A549 (cell line): ENCODE data around the gene FRMD6. TPM values are rescaled to one million over a fixed set of nuclear protein-coding genes. Genes with fewer than 3 reads are reported as not detected.
A peak's percentile ranks its signal among the peaks of the same experiment; 100 is the strongest.

Source experiments
- ATAC-seq, 2 experiments: fragments of 200-7000 bp in 1 of 2; fragments of >200 bp in 1 of 2; cut with Nextera tagmentation in 1 of 2; cut with Tn5 transposase in 1 of 2; 3 replicates each; pipeline versions ENCODE4 v1.8.0 to v1.9.1; 2018 to 2020; ENCODE audit warnings: mild to moderate bottlenecking in 1 of 2, moderate library complexity in 1 of 2
- CTCF ChIA-PET: fragments of 300-600 bp; sonication (Branson Sonifier 250); formaldehyde crosslinking; extraction: SDS; loops from one replicate; lab custom pipeline; 2021; ENCODE audit warnings: antibody characterized with exemption, inconsistent platforms; lab: Yijun Ruan, JAX
- POLR2A ChIA-PET: fragments of 350-600 bp; formaldehyde crosslinking; extraction: SDS; loops from one replicate; lab custom pipeline; 2021; ENCODE audit warnings: antibody characterized with exemption, inconsistent platforms; lab: Yijun Ruan, JAX
- DNase-seq, 2 experiments: peaks; one replicate each; pipeline versions ENCODE4 v3.0.0 to v3.0.0-alpha.2; 2011 to 2016; ENCODE audit warnings: low read depth in 1 of 2, low spot score in 1 of 2
- FAIRE-seq: peaks from 2 replicates; lab custom pipeline; 2011; peaks lifted over from hg19 to GRCh38; lab: Jason Lieb, UNC
- H3K27ac ChIP-seq, 2 experiments: fragments of >200 bp; sonication (Bioruptor Twin); formaldehyde crosslinking; 3 replicates each; pipeline ENCODE4 v1.5.1; 2016 to 2017
- H3K4me1 ChIP-seq: fragments of >200 bp; sonication (Bioruptor Twin); formaldehyde crosslinking; 3 replicates; pipeline ENCODE4 v1.6.1; 2016
- H3K4me2 ChIP-seq: fragments of >200 bp; sonication (Bioruptor Twin); formaldehyde crosslinking; 3 replicates; pipeline ENCODE4 v1.6.1; 2016
- H3K4me3 ChIP-seq: fragments of >200 bp; sonication (Bioruptor Twin); formaldehyde crosslinking; 3 replicates; pipeline ENCODE4 v1.5.1; 2016
- H3K9me3 ChIP-seq: fragments of >200 bp; sonication (Bioruptor Twin); formaldehyde crosslinking; 3 replicates; pipeline ENCODE4 v1.6.1; 2016
- BHLHE40 ChIP-seq: IDR thresholded peaks from 2 replicates; pipeline ENCODE4 v1.6.1; 2012; ENCODE audit warnings: low read depth, low read length, inconsistent platforms
- CBX2 ChIP-seq: fragments of 200-600 bp; sonication (generic); IDR thresholded peaks from 2 replicates; pipeline ENCODE4 v1.6.1; 2016; ENCODE audit warnings: low read depth, mild to moderate bottlenecking, borderline replicate concordance
- CBX8 ChIP-seq: fragments of 200-600 bp; sonication (generic); IDR thresholded peaks from 2 replicates; pipeline ENCODE4 v1.6.1; 2016
- CHD4 ChIP-seq: fragments of 200-600 bp; sonication (generic); IDR thresholded peaks from 2 replicates; pipeline ENCODE4 v1.6.1; 2016; ENCODE audit warnings: antibody characterized with exemption, mild to moderate bottlenecking, borderline replicate concordance
- E2F6 ChIP-seq: IDR thresholded peaks from 2 replicates; pipeline ENCODE4 v1.6.1; 2012; ENCODE audit warnings: low read depth, borderline replicate concordance
- FOSB ChIP-seq: fragments of 250-450 bp; sonication (Bioruptor Pico); IDR thresholded peaks from 2 replicates; pipeline ENCODE4 v1.5.0; 2020; ENCODE audit warnings: mild to moderate bottlenecking, moderate library complexity
- GATA3 ChIP-seq: IDR thresholded peaks from 2 replicates; pipeline ENCODE4 v1.6.1; 2012; ENCODE audit warnings: borderline replicate concordance
- HDAC2 ChIP-seq: fragments of 200-600 bp; sonication (generic); IDR thresholded peaks from 2 replicates; pipeline ENCODE4 v1.6.1; 2016
- HEYL ChIP-seq: fragments of 250-450 bp; sonication (Bioruptor Pico); IDR thresholded peaks from 2 replicates; pipeline ENCODE4 v1.8.0; 2021; ENCODE audit warnings: mild to moderate bottlenecking, moderate library complexity
- HMGXB4 ChIP-seq: fragments of 250-450 bp; sonication (Bioruptor Pico); IDR thresholded peaks from 2 replicates; pipeline ENCODE4 v1.5.0; 2021; ENCODE audit warnings: mild to moderate bottlenecking, moderate library complexity, borderline replicate concordance
- HOXA7 ChIP-seq: fragments of 250-450 bp; sonication (Bioruptor Pico); IDR thresholded peaks from 2 replicates; pipeline ENCODE4 v1.5.0; 2020; ENCODE audit warnings: mild to moderate bottlenecking, moderate library complexity
- HOXB13 ChIP-seq: fragments of 250-450 bp; sonication (Bioruptor Pico); IDR thresholded peaks from 2 replicates; pipeline ENCODE4 v1.5.0; 2020; ENCODE audit warnings: low read depth, mild to moderate bottlenecking, moderate library complexity
- JUN ChIP-seq, 2 experiments: fragments of >200 bp; sonication (Bioruptor Twin); formaldehyde crosslinking; IDR thresholded peaks; 2 replicates in 1 of 2; 3 replicates in 1 of 2; pipeline ENCODE4 v1.6.1; 2016 to 2017
- KDM5A ChIP-seq: fragments of 200-600 bp; sonication (generic); IDR thresholded peaks from 2 replicates; pipeline ENCODE4 v1.6.1; 2016; ENCODE audit warnings: antibody characterized with exemption, mild to moderate bottlenecking
- MAZ ChIP-seq: fragments of 150-350 bp; IDR thresholded peaks from 2 replicates; pipeline ENCODE4 v1.6.1; 2014; ENCODE audit warnings: antibody characterized with exemption, low read depth, low read length, borderline replicate concordance
- MYC ChIP-seq: IDR thresholded peaks from 2 replicates; pipeline ENCODE4 v1.6.1; 2012; ENCODE audit warnings: mild to moderate bottlenecking, inconsistent platforms, low read length, improper control_type of control experiment, borderline replicate concordance
- NFE2L2 ChIP-seq: fragments of 150-350 bp; conservative IDR thresholded peaks from 2 replicates; pipeline ENCODE4 v1.6.1; 2014; ENCODE audit warnings: low read length
- NR3C1 ChIP-seq: fragments of >200 bp; sonication (Bioruptor Twin); formaldehyde crosslinking; IDR thresholded peaks from 3 replicates; pipeline ENCODE4 v1.6.1; 2017
- POLR2A ChIP-seq: IDR thresholded peaks from 2 replicates; pipeline ENCODE4 v1.6.1; 2012; ENCODE audit warnings: mild to moderate bottlenecking, low read length
- RARB ChIP-seq: fragments of 250-450 bp; sonication (Bioruptor Pico); IDR thresholded peaks from 2 replicates; pipeline ENCODE4 v1.8.0; 2021; ENCODE audit warnings: mild to moderate bottlenecking, moderate library complexity
- SMC3 ChIP-seq: fragments of >200 bp; sonication (Bioruptor Twin); formaldehyde crosslinking; IDR thresholded peaks from 3 replicates; pipeline ENCODE4 v1.6.1; 2018; ENCODE audit warnings: inconsistent platforms
- ZFP36 ChIP-seq: fragments of 450-650 bp; IDR thresholded peaks from 2 replicates; pipeline ENCODE4 v1.6.1; 2014; ENCODE audit warnings: borderline replicate concordance; ENCODE audit not compliant: partially characterized antibody
- ZSCAN20 ChIP-seq: fragments of 250-450 bp; sonication (Bioruptor Pico); IDR thresholded peaks from 2 replicates; pipeline ENCODE4 v1.8.0; 2022; ENCODE audit warnings: mild to moderate bottlenecking, moderate library complexity
- WGBS: methylation state at CpG from one replicate; pipeline ENCODE4 v1.1.6; 2017; ENCODE audit errors: missing lambda C conversion rate; 5-methylcytosine and 5-hydroxymethylcytosine counted together
- polyA plus RNA-seq, 4 experiments: library from polyadenylated mRNA; depleted of rRNA in 3 of 4; stranded (reverse); fragments of >200 nt; fragmentation: RNase III in 1 of 4; extraction: RNeasy Plus Mini Kit Qiagen cat#74134 plus additional on column Dnase treatment in 1 of 4; gene quantifications; 2 replicates in 3 of 4; 3 replicates in 1 of 4; pipeline ENCODE4 v1.2.3, GENCODE V29; 2011 to 2017
- TF ChIP-seq, protein P1 (sequence below): fragments of >200 bp; sonication (Bioruptor Twin); formaldehyde crosslinking; IDR thresholded peaks from 3 replicates; pipeline ENCODE4 v1.5.1; 2016
- TF ChIP-seq, protein P2 (sequence below): fragments of 150-350 bp; IDR thresholded peaks from 2 replicates; pipeline ENCODE4 v1.6.1; 2014; ENCODE audit warnings: low read depth, mild to moderate bottlenecking, low read length

FRMD6 gene
- polyA plus RNA-seq, 2 of the 4 experiments (the other 2 are of a cell fraction): 18.8 to 23.1 TPM

DNA sequence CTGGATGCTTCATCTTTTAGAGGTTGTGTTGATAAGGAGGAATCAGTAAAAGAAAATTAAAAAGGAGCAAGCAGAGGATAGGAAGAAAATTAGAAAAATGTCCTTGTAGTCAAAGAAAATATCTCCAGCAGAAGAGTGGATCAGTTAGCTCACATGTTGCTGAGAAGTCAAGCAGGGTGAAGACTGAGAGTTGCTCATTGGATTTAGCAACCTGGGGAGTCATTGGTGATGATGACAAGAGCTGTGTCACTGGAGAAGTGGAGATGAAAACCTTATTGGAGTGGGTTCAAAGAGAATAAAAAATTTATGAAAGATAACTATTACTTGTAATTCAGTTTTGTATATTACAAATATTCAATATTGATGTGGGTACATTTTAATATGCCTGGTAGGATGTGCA, 9.8 kb downstream of the FRMD6 start (continued):
- TF ChIP-seq POLR2A: no peak

- FAIRE-seq (peak; percentile 43), ATAC-seq (no peak), DNase-seq (no peak)
- TF ChIP-seq KDM5A (no peak), ZSCAN20 (CRISPR knock-in tag) (no peak), ZFP36 (no peak), HEYL (no peak), FOSB (no peak), E2F6 (no peak), RARB (CRISPR knock-in tag) (no peak), HMGXB4 (CRISPR knock-in tag) (no peak), GATA3 (no peak), CBX2 (no peak), MYC (no peak), HOXA7 (CRISPR knock-in tag) (no peak), NR3C1 (no peak), HDAC2 (no peak), HOXB13 (no peak), CHD4 (no peak)
- Histone ChIP-seq H3K4me3 (no peak overlapping the region), H3K4me2 (no peak overlapping the region), H3K27ac (no peak overlapping the region), H3K4me1 (no peaks in the 10 kb centered on the region), H3K9me3 (no peaks in the 10 kb centered on the region)
- CTCF ChIA-PET: interaction anchor here (2.1 to 4.5 kb wide), 4 partner anchors 11 to 380 kb away, joined by 6 to 21 read pairs (median 18); partner anchors contain the start of gene FRMD6
- WGBS: 82% methylated on average over 5 of the region's 5 CpGs
- POLR2A ChIA-PET: no interaction called here
Observed at GRCh38 chr14:51663783-51664326, 12.1 kb downstream of the FRMD6 start.

DNA sequence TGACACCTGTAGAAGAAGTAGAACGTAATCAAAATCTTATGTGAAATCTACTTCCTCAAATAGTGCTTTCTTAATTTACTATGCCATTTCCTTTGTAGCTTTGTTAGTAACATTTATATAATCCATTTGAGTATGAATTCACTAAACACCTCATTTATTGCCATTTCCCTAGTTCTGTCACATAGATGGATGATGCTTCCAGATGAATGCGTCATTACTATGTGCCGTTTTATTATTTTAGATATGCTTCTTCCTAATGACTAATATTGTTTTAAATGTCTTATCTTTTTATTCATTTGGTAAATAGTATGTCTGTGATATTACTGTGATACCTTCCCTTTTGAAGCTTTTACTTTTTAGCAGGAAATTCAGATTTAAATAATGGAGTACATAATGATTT, 14.4 kb downstream of the FRMD6 start:
- no peaks in the 10 kb centered on the region for H3K4me1 ChIP-seq
- no peak for FAIRE-seq
- POLR2A ChIA-PET: no interaction called here

More for the DNA sequence above, 14.4 kb downstream of the FRMD6 start:
- 94% methylated on average over 3 of the region's 3 CpGs for WGBS
- H3K4me2 ChIP-seq: no peak overlapping the region
- ATAC-seq: no peak
- no peak for TF ChIP-seq BHLHE40
- TF ChIP-seq CBX2: no peak
- TF ChIP-seq CBX8: no peak
- TF ChIP-seq, protein P1, sequence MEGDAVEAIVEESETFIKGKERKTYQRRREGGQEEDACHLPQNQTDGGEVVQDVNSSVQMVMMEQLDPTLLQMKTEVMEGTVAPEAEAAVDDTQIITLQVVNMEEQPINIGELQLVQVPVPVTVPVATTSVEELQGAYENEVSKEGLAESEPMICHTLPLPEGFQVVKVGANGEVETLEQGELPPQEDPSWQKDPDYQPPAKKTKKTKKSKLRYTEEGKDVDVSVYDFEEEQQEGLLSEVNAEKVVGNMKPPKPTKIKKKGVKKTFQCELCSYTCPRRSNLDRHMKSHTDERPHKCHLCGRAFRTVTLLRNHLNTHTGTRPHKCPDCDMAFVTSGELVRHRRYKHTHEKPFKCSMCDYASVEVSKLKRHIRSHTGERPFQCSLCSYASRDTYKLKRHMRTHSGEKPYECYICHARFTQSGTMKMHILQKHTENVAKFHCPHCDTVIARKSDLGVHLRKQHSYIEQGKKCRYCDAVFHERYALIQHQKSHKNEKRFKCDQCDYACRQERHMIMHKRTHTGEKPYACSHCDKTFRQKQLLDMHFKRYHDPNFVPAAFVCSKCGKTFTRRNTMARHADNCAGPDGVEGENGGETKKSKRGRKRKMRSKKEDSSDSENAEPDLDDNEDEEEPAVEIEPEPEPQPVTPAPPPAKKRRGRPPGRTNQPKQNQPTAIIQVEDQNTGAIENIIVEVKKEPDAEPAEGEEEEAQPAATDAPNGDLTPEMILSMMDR: no peak
- TF ChIP-seq, protein P2, sequence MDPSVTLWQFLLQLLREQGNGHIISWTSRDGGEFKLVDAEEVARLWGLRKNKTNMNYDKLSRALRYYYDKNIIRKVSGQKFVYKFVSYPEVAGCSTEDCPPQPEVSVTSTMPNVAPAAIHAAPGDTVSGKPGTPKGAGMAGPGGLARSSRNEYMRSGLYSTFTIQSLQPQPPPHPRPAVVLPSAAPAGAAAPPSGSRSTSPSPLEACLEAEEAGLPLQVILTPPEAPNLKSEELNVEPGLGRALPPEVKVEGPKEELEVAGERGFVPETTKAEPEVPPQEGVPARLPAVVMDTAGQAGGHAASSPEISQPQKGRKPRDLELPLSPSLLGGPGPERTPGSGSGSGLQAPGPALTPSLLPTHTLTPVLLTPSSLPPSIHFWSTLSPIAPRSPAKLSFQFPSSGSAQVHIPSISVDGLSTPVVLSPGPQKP: no peak
- no peak for TF ChIP-seq HEYL
- TF ChIP-seq NFE2L2: no peak
- no peak for TF ChIP-seq JUN (IDR thresholded peaks at IDR 0.05)
- TF ChIP-seq HDAC2: no peak
- no peak for TF ChIP-seq SMC3
- no peak for TF ChIP-seq MAZ
- TF ChIP-seq, all 56 proteins: peak for 0
- DNase-seq: no peak
- CTCF ChIA-PET: interaction anchor here (0.9 to 2.9 kb wide), 5 partner anchors 9 to 29 kb away, joined by 3 to 21 read pairs (median 3); partner anchors contain the start of gene FRMD6
- Histone ChIP-seq H3K27ac (no peak overlapping the region), H3K9me3 (no peaks in the 10 kb centered on the region), H3K4me3 (no peak overlapping the region)
